ENCODE measurements around the gene MYO15A. TPM values are rescaled to one million over a fixed set of nuclear protein-coding genes. Genes with fewer than 3 reads are reported as not detected.

Gene MYO15A
- total and polyA plus RNA-seq, 5 experiments from 2014 or later, result 0.13 to 2.0 (median 0.46) TPM

- H3K9me3 Mint-ChIP-seq, result no peaks in the 10 kb centered on the region
- peak overlapping the region in 9 of 10 donors; percentile 73 to 98 (median 96) for H3K27ac Mint-ChIP-seq
- peaks cover 35 to 74% (median 72%) of the 10 kb centered on the region in 4 donors for H3K4me1 Mint-ChIP-seq
- H3K4me3 Mint-ChIP-seq, result peak overlapping the region; percentile 92 to 98 (median 96)
- peaks cover 0 to 47% (median 2%) of the 10 kb centered on the region in 3 donors for H3K36me3 Mint-ChIP-seq
- ATAC-seq (no peak), DNase-seq (no peak)
- peaks cover 0 to 3% (median 0%) of the 10 kb centered on the region in 5 donors for H3K27me3 Mint-ChIP-seq
- POLR2A ChIA-PET, result interaction anchor here (0.6 to 4.4 kb wide), 3 partner anchors 10 to 172 kb away, joined by 3 to 29 read pairs (median 5); no protein-coding TSS in a partner anchor
Measured at GRCh38 chr17:18185832-18186626, 77.5 kb downstream of the MYO15A start.

DNA sequence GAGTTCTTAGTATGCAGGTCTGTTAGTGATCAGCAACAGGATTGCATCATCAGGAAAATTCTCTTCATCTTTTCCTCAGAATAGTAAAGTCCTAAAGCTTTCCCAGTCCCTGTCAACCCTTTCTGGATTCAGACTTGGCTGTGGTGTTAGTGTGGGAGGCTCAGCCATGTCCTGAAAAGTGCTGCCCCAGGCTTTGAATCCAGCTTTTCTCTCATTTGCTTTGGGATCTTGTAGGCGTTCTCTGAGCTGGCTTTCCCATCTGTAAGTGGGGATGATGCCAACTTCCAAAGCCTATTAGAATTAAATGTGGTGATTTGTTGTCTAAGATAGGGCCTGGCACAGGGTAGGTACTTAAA lies 78.0 kb downstream of the MYO15A start:
- H3K9me3 Mint-ChIP-seq, result no peaks in the 10 kb centered on the region
- peaks cover 39 to 80% (median 78%) of the 10 kb centered on the region in 4 donors for H3K4me1 Mint-ChIP-seq
- POLR2A ChIA-PET, result interaction anchor here (0.9 kb wide), 1 partner anchor 9 kb away, joined by 3 read pairs; no protein-coding TSS in a partner anchor
- H3K4me3 Mint-ChIP-seq, result peak overlapping the region; percentile 92 to 98 (median 96)
- DNase-seq (no peak), ATAC-seq (no peak)
- peaks cover 0 to 3% (median 0%) of the 10 kb centered on the region in 5 donors for H3K27me3 Mint-ChIP-seq
- peak overlapping the region in 8 of 10 donors; percentile 73 to 98 (median 92) for H3K27ac Mint-ChIP-seq
- peaks cover 0 to 52% (median 2%) of the 10 kb centered on the region in 3 donors for H3K36me3 Mint-ChIP-seq

DNA sequence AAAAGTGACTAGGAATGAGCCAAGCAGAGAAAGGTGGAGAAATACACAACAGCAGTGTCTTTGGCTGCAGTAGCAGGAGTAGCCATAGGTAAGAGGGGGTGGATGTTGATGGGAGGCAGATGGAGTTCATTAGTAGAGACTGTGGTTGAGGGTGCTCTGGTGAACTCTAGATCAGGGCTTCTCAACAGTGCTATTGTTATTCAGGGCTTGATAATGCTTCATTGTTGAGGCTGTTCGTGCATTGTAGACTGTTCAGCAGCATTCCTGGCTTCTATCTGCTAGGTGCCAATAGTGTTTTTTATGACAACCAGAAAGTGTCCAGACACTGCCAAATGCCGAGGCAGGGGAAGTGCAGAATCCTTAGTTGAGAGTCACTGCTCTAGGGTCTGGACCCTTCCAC lies 78.7 kb downstream of the MYO15A start:
- Mint-ChIP-seq H3K27ac (peak overlapping the region; percentile 1 to 98 (median 81)), H3K9me3 (no peaks in the 10 kb centered on the region), H3K27me3 (peaks cover 0 to 3% (median 0%) of the 10 kb centered on the region in 5 donors), H3K36me3 (peaks cover 0 to 52% (median 2%) of the 10 kb centered on the region in 3 donors), H3K4me3 (peak overlapping the region; percentile 92 to 98 (median 96)), H3K4me1 (peaks cover 39 to 80% (median 78%) of the 10 kb centered on the region in 4 donors)
- POLR2A ChIA-PET, result no interaction called here
- DNase-seq, result no peak
- no peak for ATAC-seq

- DNase-seq, result no peak
- peak overlapping the region; percentile 3 to 98 (median 74) for H3K27ac Mint-ChIP-seq
- H3K36me3 Mint-ChIP-seq, result peaks cover 0 to 55% (median 2%) of the 10 kb centered on the region in 3 donors
- no peak for ATAC-seq
- H3K9me3 Mint-ChIP-seq, result no peaks in the 10 kb centered on the region
- peaks cover 0 to 3% (median 0%) of the 10 kb centered on the region in 5 donors for H3K27me3 Mint-ChIP-seq
- POLR2A ChIA-PET, result interaction anchor here (1.1 kb wide), 1 partner anchor 30 kb away, joined by 3 read pairs; no protein-coding TSS in a partner anchor
- peak overlapping the region; percentile 92 to 98 (median 96) for H3K4me3 Mint-ChIP-seq
- H3K4me1 Mint-ChIP-seq, result peaks cover 39 to 79% (median 76%) of the 10 kb centered on the region in 4 donors
Measured at GRCh38 chr17:18187821-18188761, 79.5 kb downstream of the MYO15A start.

- no peak for DNase-seq
Measured at GRCh38 chr17:18190628-18191235, 82.2 kb downstream of the MYO15A start.

DNA sequence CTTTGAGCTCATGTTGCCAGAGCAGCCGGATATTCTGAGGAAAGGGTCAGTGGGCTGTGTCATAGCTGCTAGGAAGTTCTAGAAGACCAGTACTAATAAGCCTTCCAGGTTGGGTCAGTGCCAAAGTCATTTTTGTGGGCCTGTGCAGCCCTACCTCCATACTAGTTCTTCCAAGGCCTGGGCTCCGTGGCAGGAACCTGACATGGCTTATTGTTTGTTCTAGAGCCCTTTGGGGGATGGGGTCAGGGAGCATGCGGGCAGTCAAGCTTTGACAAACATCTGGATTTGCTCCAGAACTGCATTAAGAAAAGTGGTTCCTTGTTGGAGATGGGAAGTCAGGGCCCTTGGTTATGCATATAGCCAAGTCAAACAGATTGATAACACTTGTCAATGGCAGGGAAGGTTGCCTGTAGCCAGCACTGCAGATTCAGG lies 82.7 kb downstream of the MYO15A start:
- peak overlapping the region; percentile 16 to 86 (median 59) for H3K27ac Mint-ChIP-seq
- peak overlapping the region; percentile 19 to 77 (median 47) for H3K4me3 Mint-ChIP-seq
- H3K9me3 Mint-ChIP-seq, result no peaks in the 10 kb centered on the region
- peaks cover 48 to 87% (median 86%) of the 10 kb centered on the region in 4 donors for H3K4me1 Mint-ChIP-seq
- no peaks in the 10 kb centered on the region for H3K27me3 Mint-ChIP-seq
- DNase-seq, result no peak
- no peak for ATAC-seq
- POLR2A ChIA-PET, result interaction anchor here (1.0 to 3.5 kb wide), 2 partner anchors 7 to 12 kb away, joined by 3 to 17 read pairs; partner anchors contain the start of gene ALKBH5
- H3K36me3 Mint-ChIP-seq, result peaks cover 0 to 75% (median 2%) of the 10 kb centered on the region in 3 donors

More at GRCh38 chr17:18190628-18191235, 82.2 kb downstream of the MYO15A start:
- peaks cover 0 to 73% (median 2%) of the 10 kb centered on the region in 3 donors for H3K36me3 Mint-ChIP-seq
- H3K4me3 Mint-ChIP-seq, result peak overlapping the region in 9 of 10 donors; percentile 41 to 77 (median 57)
- peaks cover 48 to 88% (median 86%) of the 10 kb centered on the region in 4 donors for H3K4me1 Mint-ChIP-seq
- no peaks in the 10 kb centered on the region for H3K27me3 Mint-ChIP-seq
- H3K27ac Mint-ChIP-seq, result peak overlapping the region in 9 of 10 donors; percentile 32 to 87 (median 60)
- no peak for ATAC-seq
- POLR2A ChIA-PET, result interaction anchor here (1.0 to 3.5 kb wide), 2 partner anchors 7 to 11 kb away, joined by 3 to 17 read pairs; partner anchors contain the start of gene ALKBH5
- no peaks in the 10 kb centered on the region for H3K9me3 Mint-ChIP-seq

GRCh38 chr17:18191967-18192366 lies 83.4 kb downstream of the MYO15A start:
- POLR2A ChIA-PET, result interaction anchor here (3.5 kb wide), 1 partner anchor 8 kb away, joined by 17 read pairs; the partner anchor contains the start of gene ALKBH5
- peak overlapping the region; percentile 0 to 86 (median 38) for H3K27ac Mint-ChIP-seq
- no peak for DNase-seq

GRCh38 chr17:18194394-18194793 lies 85.8 kb downstream of the MYO15A start:
- POLR2A ChIA-PET, result interaction anchor here (3.5 kb wide), 1 partner anchor 11 kb away, joined by 17 read pairs; the partner anchor contains the start of gene ALKBH5
- Mint-ChIP-seq H3K27ac (peak overlapping the region in 3 of 10 donors; percentile 15 to 57 (median 20)), H3K27me3 (no peaks in the 10 kb centered on the region), H3K4me1 (peaks cover 42 to 92% (median 85%) of the 10 kb centered on the region in 4 donors), H3K4me3 (no peak overlapping the region), H3K36me3 (peaks cover 0 to 80% (median 7%) of the 10 kb centered on the region in 3 donors), H3K9me3 (no peaks in the 10 kb centered on the region)
- ATAC-seq, result no peak
- DNase-seq, result no peak

More at GRCh38 chr17:18191967-18192366, 83.4 kb downstream of the MYO15A start:
- H3K4me1 Mint-ChIP-seq, result peaks cover 42 to 87% (median 84%) of the 10 kb centered on the region in 4 donors
- peak overlapping the region in 5 of 10 donors; percentile 30 to 68 (median 53) for H3K4me3 Mint-ChIP-seq
- peak; percentile 44 to 57 for ATAC-seq
- no peaks in the 10 kb centered on the region for H3K27me3 Mint-ChIP-seq
- H3K9me3 Mint-ChIP-seq, result no peaks in the 10 kb centered on the region
- H3K36me3 Mint-ChIP-seq, result peaks cover 0 to 78% (median 2%) of the 10 kb centered on the region in 3 donors

DNA sequence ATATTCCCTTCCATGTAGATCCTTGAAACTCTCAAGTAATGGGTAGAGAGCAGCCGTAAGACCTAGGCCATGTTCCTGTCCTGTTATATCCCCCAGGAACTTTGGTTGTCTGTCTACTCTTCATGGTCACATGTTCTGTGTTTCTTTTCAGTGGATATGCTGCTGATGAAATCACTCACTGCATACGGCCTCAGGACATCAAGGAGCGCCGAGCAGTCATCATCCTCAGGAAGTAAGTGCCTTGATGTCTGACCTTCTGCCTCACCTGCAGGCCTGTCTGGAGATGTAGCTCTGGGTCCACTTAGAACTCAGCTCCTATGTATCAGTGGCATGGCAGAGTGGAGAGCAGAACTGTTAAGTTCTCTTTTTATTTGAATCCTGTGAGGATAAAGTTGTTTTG lies 86.2 kb downstream of the MYO15A start:
- POLR2A ChIA-PET, result no interaction called here
- no peak for DNase-seq
- peak overlapping the region in 1 of 10 donors; percentile 4 for H3K4me3 Mint-ChIP-seq
- peak overlapping the region in 4 of 10 donors; percentile 19 to 73 (median 38) for H3K27ac Mint-ChIP-seq
- peaks cover 0 to 80% (median 6%) of the 10 kb centered on the region in 3 donors for H3K36me3 Mint-ChIP-seq
- no peaks in the 10 kb centered on the region for H3K9me3 Mint-ChIP-seq
- ATAC-seq, result no peak
- no peaks in the 10 kb centered on the region for H3K27me3 Mint-ChIP-seq
- peaks cover 42 to 92% (median 83%) of the 10 kb centered on the region in 4 donors for H3K4me1 Mint-ChIP-seq

DNA sequence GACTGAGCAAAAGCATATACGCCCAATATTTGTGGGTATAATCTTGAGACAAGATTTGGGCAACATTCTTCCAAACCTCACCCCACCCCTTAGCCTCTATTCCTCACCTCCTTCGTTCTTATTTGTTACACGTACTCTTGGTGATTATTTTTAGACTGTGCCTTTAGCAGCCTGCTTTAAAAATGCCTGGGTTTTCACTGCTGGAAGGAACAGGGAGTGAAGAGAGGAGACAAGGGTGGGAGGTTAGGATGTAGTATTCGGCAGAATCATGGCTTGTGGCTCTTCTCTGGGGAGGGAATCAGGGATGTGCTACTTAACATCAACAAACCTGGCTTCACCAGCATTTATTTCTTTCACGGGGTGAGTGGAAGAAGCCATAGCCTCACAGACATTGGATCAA lies 86.7 kb downstream of the MYO15A start:
- Mint-ChIP-seq H3K27me3 (no peaks in the 10 kb centered on the region), H3K36me3 (peaks cover 0 to 79% (median 6%) of the 10 kb centered on the region in 3 donors), H3K4me3 (peak overlapping the region in 1 of 10 donors; percentile 1), H3K9me3 (no peaks in the 10 kb centered on the region), H3K4me1 (peaks cover 40 to 92% (median 80%) of the 10 kb centered on the region in 4 donors), H3K27ac (peak overlapping the region in 5 of 10 donors; percentile 20 to 82 (median 60))
- ATAC-seq (no peak), DNase-seq (no peak)
- POLR2A ChIA-PET, result interaction anchor here (1.5 kb wide), 1 partner anchor 9 kb away, joined by 3 read pairs; no protein-coding TSS in a partner anchor

DNA sequence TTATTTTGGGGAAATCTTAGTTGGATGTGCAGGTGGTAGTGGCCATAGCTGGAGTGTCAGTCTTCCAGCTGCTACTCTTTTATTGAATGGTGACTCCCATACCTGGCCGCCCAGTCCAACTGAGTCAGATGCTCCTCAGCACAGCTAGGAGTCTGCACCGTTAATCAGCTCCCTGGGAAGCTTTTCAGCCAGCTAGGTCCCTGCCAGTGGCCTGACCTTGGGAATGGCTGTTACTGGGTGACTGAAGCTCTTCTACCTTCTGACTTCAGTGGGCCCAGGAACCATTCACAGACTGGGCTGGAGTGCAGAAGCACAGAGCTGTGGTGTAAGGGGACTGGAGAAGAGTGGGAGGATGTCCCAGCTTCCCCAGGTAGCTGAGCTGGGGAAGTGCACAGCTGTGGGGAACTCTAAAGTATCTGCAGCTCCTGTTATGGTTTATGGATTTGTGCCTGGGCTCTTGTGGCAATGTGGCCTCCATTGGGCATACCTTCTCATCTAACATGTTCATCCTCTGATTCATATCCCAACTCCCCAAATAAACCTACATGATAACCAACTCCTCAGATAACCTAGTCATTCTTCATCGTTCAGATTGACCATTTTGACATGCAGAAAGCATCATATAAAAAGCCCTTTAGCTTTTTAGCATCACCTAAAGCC lies 89.1 kb downstream of the MYO15A start:
- peak overlapping the region in 2 of 10 donors; percentile 34 to 50 for H3K4me3 Mint-ChIP-seq
- POLR2A ChIA-PET, result interaction anchor here (1.7 kb wide), 1 partner anchor 15 kb away, joined by 7 read pairs; the partner anchor contains the start of gene ALKBH5
- H3K36me3 Mint-ChIP-seq, result peaks cover 0 to 85% (median 6%) of the 10 kb centered on the region in 3 donors
- DNase-seq (no peak), ATAC-seq (no peak)
- peaks cover 41 to 89% (median 69%) of the 10 kb centered on the region in 4 donors for H3K4me1 Mint-ChIP-seq
- no peaks in the 10 kb centered on the region for H3K27me3 Mint-ChIP-seq
- no peaks in the 10 kb centered on the region for H3K9me3 Mint-ChIP-seq
- H3K27ac Mint-ChIP-seq, result peak overlapping the region in 8 of 10 donors; percentile 0 to 84 (median 48)

All from naive thymus-derived CD8-positive, alpha-beta T cell (primary cell).